Measurements from ENCODE around the gene ATP6V0E2. TPM values are rescaled to one million over a fixed set of nuclear protein-coding genes. Genes with fewer than 3 reads are reported as not detected.

Gene ATP6V0E2
- total and polyA plus RNA-seq, 12 donors: 17.5 to 101 (median 32.0) TPM

GRCh38 chr7:149843566-149843965 is 30.2 kb upstream of the ATP6V0E2 start:
- TF ChIP-seq, protein P1, sequence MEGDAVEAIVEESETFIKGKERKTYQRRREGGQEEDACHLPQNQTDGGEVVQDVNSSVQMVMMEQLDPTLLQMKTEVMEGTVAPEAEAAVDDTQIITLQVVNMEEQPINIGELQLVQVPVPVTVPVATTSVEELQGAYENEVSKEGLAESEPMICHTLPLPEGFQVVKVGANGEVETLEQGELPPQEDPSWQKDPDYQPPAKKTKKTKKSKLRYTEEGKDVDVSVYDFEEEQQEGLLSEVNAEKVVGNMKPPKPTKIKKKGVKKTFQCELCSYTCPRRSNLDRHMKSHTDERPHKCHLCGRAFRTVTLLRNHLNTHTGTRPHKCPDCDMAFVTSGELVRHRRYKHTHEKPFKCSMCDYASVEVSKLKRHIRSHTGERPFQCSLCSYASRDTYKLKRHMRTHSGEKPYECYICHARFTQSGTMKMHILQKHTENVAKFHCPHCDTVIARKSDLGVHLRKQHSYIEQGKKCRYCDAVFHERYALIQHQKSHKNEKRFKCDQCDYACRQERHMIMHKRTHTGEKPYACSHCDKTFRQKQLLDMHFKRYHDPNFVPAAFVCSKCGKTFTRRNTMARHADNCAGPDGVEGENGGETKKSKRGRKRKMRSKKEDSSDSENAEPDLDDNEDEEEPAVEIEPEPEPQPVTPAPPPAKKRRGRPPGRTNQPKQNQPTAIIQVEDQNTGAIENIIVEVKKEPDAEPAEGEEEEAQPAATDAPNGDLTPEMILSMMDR (IDR thresholded peaks at IDR 0.05): no peak
- TF ChIP-seq POLR2A (IDR thresholded peaks at IDR 0.05): no peak
- no peak for DNase-seq
- Histone ChIP-seq H3K27ac (no peak overlapping the region), H3K4me1 (replicated peaks in 1 of 2) (peaks cover 5 to 11% of the 10 kb centered on the region in 2 donors), H3K4me3 (no peak overlapping the region), H3K9me3 (replicated peaks in 1 of 3) (no peaks in the 10 kb centered on the region), H3K27me3 (no peaks in the 10 kb centered on the region), H3K36me3 (replicated peaks in 1 of 2) (peaks cover 0 to 7% of the 10 kb centered on the region in 2 donors)
- 89 to 94% (median 93%) methylated on average over 9 of the region's 9 CpGs for WGBS, 4 donors
- intact Hi-C loops (cut with DNase I): no loop called here

- intact Hi-C loops (cut with DNase I): no loop called here
- peaks cover 0 to 5% of the 10 kb centered on the region in 2 donors for H3K4me1 ChIP-seq (replicated peaks in 1 of 2)
- no peak overlapping the region for H3K4me3 ChIP-seq
- H3K27me3 ChIP-seq: no peaks in the 10 kb centered on the region
- peaks cover 0 to 8% of the 10 kb centered on the region in 2 donors for H3K36me3 ChIP-seq (replicated peaks in 1 of 2)
- WGBS, 4 donors: 67 to 77% (median 74%) methylated on average over 6 of the region's 6 CpGs
- TF ChIP-seq, protein P1 (IDR thresholded peaks at IDR 0.05): no peak
- TF ChIP-seq POLR2A (IDR thresholded peaks at IDR 0.05): no peak
- H3K27ac ChIP-seq: no peak overlapping the region
- DNase-seq: no peak
- H3K9me3 ChIP-seq (replicated peaks in 1 of 3): no peaks in the 10 kb centered on the region
Observed at GRCh38 chr7:149844445-149844844, 29.3 kb upstream of the ATP6V0E2 start.

DNA sequence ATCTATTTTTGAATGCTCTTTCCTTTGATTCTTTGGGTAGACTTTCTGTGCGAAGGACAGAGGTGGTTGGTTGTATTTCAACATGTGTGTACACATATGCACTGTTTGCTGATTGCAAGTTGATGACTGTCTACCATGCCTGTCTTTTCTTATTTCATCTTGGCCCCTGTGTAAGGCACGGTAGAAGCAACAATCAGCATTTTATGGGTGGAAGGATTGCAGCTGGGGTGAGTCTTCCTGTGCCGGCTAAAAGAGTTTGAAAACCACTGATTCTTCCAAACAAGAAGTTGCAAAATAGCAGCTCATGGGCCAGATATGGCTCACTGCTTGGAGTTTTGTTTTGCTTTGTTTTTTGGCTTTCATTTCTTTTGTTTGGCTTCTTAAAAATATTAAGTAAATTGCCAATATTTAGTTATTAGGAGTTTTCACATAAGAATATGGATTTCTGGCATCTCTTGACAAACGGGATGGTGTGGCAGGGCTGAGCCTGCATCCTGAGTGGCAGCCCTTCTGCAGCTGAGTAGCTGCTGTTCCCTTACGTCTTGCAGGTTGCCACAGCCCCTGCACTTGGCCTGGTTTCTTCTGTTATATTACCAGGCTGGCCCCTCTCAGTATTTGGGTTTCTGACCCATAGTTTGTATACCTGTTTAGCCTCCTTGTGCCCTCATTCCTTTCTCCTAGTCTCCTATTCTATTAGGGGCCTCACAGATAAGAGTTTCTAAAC is 28.4 kb upstream of the ATP6V0E2 start:
- H3K4me3 ChIP-seq: no peak overlapping the region
- TF ChIP-seq POLR2A (IDR thresholded peaks at IDR 0.05): no peak
- TF ChIP-seq, protein P1 (IDR thresholded peaks at IDR 0.05): no peak
- H3K4me1 ChIP-seq (replicated peaks in 1 of 2): no peaks in the 10 kb centered on the region
- H3K27ac ChIP-seq: no peak overlapping the region
- WGBS, 4 donors: 72 to 78% (median 76%) methylated on average over 5 of the region's 5 CpGs
- H3K9me3 ChIP-seq (replicated peaks in 1 of 3): no peaks in the 10 kb centered on the region
- DNase-seq: no peak
- intact Hi-C loops (cut with DNase I): no loop called here
- H3K36me3 ChIP-seq (replicated peaks in 1 of 2): peaks cover 0 to 8% of the 10 kb centered on the region in 2 donors
- no peaks in the 10 kb centered on the region for H3K27me3 ChIP-seq

DNA sequence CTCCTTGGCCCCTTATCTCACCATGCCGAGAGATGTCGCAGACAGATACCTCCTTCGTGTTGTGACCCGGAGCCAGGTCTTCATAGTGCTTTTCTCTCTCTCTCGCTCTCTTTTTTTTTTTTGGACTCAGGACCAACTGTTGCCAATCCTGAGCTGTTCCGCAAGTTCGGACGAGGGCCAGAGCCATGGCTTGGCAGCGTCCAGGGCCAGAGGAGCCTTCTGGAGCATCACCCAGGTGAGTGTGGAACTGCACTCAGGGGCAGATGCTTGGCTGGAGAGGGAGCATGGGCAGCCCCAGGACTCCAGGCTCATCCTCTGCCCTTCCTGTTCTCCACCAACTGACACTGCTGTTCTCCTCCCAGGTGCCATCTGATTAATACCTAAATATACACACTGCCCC is 27.7 kb upstream of the ATP6V0E2 start:
- DNase-seq: no peak
- Histone ChIP-seq H3K27me3 (no peaks in the 10 kb centered on the region), H3K9me3 (replicated peaks in 1 of 3) (no peaks in the 10 kb centered on the region), H3K4me1 (replicated peaks in 1 of 2) (no peaks in the 10 kb centered on the region), H3K27ac (no peak overlapping the region), H3K4me3 (no peak overlapping the region), H3K36me3 (replicated peaks in 1 of 2) (peaks cover 0 to 8% of the 10 kb centered on the region in 2 donors)
- TF ChIP-seq POLR2A (IDR thresholded peaks at IDR 0.05): no peak
- TF ChIP-seq, protein P1 (IDR thresholded peaks at IDR 0.05): no peak
- intact Hi-C loops (cut with DNase I): no loop called here
- WGBS, 4 donors: 91 to 98% (median 95%) methylated on average over 9 of the region's 9 CpGs
